Glutamatergic neuron (in vitro differentiated cells): ENCODE data around the gene SOHLH2. TPM values are rescaled to one million over a fixed set of nuclear protein-coding genes. Genes with fewer than 3 reads are reported as not detected.

Experiments
- DNase-seq: peaks from one replicate; pipeline ENCODE4 v3.0.0; 2022
- H3K27ac Mint-ChIP-seq: one replicate; pipeline ENCODE4 v1.8.0; 2020; ENCODE audit warnings: mild to moderate bottlenecking, mixed read lengths, inconsistent platforms; ENCODE audit not compliant: unreplicated experiment
- H3K27me3 Mint-ChIP-seq: one replicate; pipeline ENCODE4 v1.8.0; 2020; ENCODE audit warnings: mild to moderate bottlenecking, moderate library complexity, mixed read lengths, inconsistent platforms; ENCODE audit not compliant: unreplicated experiment
- H3K36me3 Mint-ChIP-seq: one replicate; pipeline ENCODE4 v1.8.0; 2020; ENCODE audit warnings: mild to moderate bottlenecking, mixed read lengths, inconsistent platforms; ENCODE audit not compliant: unreplicated experiment
- H3K4me1 Mint-ChIP-seq: one replicate; pipeline ENCODE4 v1.8.0; 2020; ENCODE audit warnings: mild to moderate bottlenecking, low read depth, mixed read lengths, inconsistent platforms; ENCODE audit not compliant: unreplicated experiment
- H3K4me3 Mint-ChIP-seq: one replicate; pipeline ENCODE4 v1.8.0; 2020; ENCODE audit warnings: mild to moderate bottlenecking, mixed read lengths, inconsistent platforms; ENCODE audit not compliant: unreplicated experiment
- H3K9me3 Mint-ChIP-seq: one replicate; pipeline ENCODE4 v1.8.0; 2020; ENCODE audit warnings: mild to moderate bottlenecking, moderate library complexity, mixed read lengths, inconsistent platforms; ENCODE audit not compliant: unreplicated experiment
- total RNA-seq: library from RNA; stranded (reverse); fragmentation: NEBNext Ultra II Directional; extraction: Animal tissue kit (Norgen Biotek cat#: 25700); gene quantifications from one replicate; pipeline ENCODE4 v1.2.1, GENCODE V29; 2021; ENCODE audit not compliant: unreplicated experiment
- TF ChIP-seq, protein P1 (sequence below): fragments of 200-600 bp; sonication (generic); IDR thresholded peaks from one replicate; pipeline ENCODE4 v1.5.0; 2021; ENCODE audit not compliant: partially characterized antibody, unreplicated experiment

Gene SOHLH2
- total RNA-seq, 1 donor from 2014 or later = 0.78 TPM

DNA sequence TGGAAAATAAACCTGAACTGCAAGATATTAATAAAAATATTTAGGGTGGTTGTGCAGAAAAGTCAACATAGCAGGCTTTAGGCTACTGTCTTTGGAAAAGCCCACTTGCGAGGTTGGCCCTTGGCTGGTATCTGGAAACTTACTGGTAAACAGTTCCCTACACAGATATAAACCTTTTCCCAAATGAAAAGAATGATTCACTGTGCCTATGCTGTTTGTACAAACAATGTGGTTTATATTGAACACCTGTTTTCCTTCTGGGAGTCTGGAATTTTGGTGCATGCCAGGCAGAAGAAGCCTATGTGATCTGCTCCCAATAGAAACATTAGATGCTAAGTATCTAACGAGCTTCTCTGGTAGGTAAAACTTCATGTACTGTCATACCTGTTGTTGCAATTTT, 29.7 kb upstream of the SOHLH2 start:
- TF ChIP-seq, protein P1, sequence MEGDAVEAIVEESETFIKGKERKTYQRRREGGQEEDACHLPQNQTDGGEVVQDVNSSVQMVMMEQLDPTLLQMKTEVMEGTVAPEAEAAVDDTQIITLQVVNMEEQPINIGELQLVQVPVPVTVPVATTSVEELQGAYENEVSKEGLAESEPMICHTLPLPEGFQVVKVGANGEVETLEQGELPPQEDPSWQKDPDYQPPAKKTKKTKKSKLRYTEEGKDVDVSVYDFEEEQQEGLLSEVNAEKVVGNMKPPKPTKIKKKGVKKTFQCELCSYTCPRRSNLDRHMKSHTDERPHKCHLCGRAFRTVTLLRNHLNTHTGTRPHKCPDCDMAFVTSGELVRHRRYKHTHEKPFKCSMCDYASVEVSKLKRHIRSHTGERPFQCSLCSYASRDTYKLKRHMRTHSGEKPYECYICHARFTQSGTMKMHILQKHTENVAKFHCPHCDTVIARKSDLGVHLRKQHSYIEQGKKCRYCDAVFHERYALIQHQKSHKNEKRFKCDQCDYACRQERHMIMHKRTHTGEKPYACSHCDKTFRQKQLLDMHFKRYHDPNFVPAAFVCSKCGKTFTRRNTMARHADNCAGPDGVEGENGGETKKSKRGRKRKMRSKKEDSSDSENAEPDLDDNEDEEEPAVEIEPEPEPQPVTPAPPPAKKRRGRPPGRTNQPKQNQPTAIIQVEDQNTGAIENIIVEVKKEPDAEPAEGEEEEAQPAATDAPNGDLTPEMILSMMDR = no peak
- Mint-ChIP-seq H3K4me1 (no peaks in the 10 kb centered on the region), H3K36me3 (peaks cover 17% of the 10 kb centered on the region), H3K4me3 (no peak overlapping the region), H3K27me3 (no peaks in the 10 kb centered on the region), H3K9me3 (no peaks in the 10 kb centered on the region), H3K27ac (no peak overlapping the region)
- no peak for DNase-seq

DNA sequence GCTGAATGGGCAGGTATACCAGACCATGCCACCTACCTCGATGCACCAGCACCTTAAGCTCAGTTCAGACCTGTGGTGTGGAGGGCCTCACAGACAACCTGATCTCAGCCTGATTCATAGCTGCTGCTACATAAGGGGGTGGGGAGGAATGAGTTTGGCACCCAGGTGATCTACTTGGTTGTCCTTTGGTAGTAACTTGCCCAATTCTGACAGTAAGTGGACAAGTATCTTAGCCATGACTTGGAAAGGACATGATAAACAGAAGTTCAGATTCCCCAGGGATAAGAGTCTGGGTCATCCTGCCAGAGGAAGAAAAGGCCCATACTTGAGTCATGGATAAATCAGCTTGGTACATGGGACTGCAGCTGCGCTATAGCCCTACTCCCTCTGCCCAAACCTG, 28.4 kb upstream of the SOHLH2 start:
- DNase-seq = no peak
- no peak overlapping the region for H3K4me3 Mint-ChIP-seq
- H3K36me3 Mint-ChIP-seq = peaks cover 16% of the 10 kb centered on the region
- H3K9me3 Mint-ChIP-seq = no peaks in the 10 kb centered on the region
- H3K4me1 Mint-ChIP-seq = no peaks in the 10 kb centered on the region
- TF ChIP-seq, protein P1 = no peak
- no peaks in the 10 kb centered on the region for H3K27me3 Mint-ChIP-seq
- H3K27ac Mint-ChIP-seq = no peak overlapping the region

DNA sequence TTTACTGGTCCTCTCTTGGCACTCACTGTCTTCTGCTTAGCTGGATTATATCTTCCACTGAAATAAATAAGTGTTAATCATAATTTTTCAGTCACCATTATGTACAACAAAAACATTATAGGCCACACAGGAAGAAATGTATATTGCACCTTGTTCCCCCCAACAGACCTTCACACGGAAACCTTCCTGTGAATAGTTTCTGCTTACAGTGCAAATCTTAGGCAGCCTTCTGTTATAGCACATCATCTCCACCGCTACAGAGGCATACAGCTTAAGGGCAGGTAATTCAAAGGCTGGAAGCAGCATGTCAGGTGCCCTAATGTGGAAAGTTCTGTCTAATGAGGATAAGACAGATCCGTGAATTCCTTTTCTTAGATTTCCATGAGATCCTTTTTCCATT, 16.9 kb upstream of the SOHLH2 start:
- Mint-ChIP-seq H3K27ac (no peak overlapping the region), H3K4me3 (no peak overlapping the region), H3K27me3 (no peaks in the 10 kb centered on the region), H3K4me1 (no peaks in the 10 kb centered on the region), H3K36me3 (peaks cover 5% of the 10 kb centered on the region), H3K9me3 (peaks cover 3% of the 10 kb centered on the region)
- no peak for DNase-seq
- TF ChIP-seq, protein P1 = no peak

DNA sequence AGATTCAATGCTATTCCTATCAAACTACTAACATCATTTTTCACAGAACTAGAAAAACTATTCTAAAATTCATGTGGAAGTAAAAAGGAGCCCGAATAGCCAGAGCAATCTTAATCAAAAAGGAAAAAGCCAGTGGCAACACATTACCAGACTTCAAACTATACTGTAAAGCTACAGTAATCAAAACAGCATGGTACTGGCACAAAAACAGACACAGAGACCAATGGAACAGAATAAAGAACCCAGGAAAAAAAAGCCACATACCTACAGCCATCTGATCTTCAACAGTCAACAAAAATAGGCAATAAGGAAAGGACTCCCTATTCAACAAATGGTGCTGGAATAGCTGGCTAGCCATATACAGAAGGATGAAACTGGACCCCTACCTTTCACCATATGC, 10.4 kb upstream of the SOHLH2 start:
- no peak overlapping the region for H3K4me3 Mint-ChIP-seq
- no peaks in the 10 kb centered on the region for H3K27me3 Mint-ChIP-seq
- peaks cover 2% of the 10 kb centered on the region for H3K9me3 Mint-ChIP-seq
- peaks cover 13% of the 10 kb centered on the region for H3K36me3 Mint-ChIP-seq
- H3K27ac Mint-ChIP-seq = no peak overlapping the region
- H3K4me1 Mint-ChIP-seq = no peaks in the 10 kb centered on the region
- TF ChIP-seq, protein P1 = no peak
- no peak for DNase-seq

DNA sequence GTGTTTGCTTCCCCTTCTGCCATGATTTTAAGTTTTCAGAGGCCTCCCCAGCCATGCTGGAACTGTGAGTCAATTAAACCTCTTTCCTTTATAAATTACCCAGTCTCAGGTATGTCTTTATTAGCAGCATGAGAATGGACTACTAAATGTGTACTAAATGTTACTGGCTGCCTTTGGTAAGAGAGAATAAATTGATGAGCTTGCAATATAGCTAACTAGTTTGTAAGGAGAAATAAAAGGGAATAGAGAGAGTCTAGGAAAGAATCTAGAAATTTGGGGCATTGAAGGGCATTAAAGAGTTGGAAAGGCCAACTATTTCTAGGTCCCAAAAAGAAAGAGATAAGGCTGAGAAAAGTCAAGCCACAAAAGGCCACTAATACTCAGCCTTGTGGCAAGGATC, 5.5 kb upstream of the SOHLH2 start:
- Mint-ChIP-seq H3K27ac (no peak overlapping the region), H3K27me3 (no peaks in the 10 kb centered on the region), H3K9me3 (peaks cover 2% of the 10 kb centered on the region), H3K4me1 (no peaks in the 10 kb centered on the region), H3K4me3 (no peak overlapping the region), H3K36me3 (peaks cover 16% of the 10 kb centered on the region)
- DNase-seq = no peak
- TF ChIP-seq, protein P1 = no peak
